HG03558 (cell line): ENCODE data around the gene STK25.

Experiments used
- ATAC-seq: cut with Tn5 transposase; IDR thresholded peaks from one replicate; pipeline ENCODE4 v1.9.1; 2021; ENCODE audit warnings: moderate number of reproducible peaks; ENCODE audit not compliant: unreplicated experiment; ENCODE audit errors: extremely low read depth

Gene STK25

DNA sequence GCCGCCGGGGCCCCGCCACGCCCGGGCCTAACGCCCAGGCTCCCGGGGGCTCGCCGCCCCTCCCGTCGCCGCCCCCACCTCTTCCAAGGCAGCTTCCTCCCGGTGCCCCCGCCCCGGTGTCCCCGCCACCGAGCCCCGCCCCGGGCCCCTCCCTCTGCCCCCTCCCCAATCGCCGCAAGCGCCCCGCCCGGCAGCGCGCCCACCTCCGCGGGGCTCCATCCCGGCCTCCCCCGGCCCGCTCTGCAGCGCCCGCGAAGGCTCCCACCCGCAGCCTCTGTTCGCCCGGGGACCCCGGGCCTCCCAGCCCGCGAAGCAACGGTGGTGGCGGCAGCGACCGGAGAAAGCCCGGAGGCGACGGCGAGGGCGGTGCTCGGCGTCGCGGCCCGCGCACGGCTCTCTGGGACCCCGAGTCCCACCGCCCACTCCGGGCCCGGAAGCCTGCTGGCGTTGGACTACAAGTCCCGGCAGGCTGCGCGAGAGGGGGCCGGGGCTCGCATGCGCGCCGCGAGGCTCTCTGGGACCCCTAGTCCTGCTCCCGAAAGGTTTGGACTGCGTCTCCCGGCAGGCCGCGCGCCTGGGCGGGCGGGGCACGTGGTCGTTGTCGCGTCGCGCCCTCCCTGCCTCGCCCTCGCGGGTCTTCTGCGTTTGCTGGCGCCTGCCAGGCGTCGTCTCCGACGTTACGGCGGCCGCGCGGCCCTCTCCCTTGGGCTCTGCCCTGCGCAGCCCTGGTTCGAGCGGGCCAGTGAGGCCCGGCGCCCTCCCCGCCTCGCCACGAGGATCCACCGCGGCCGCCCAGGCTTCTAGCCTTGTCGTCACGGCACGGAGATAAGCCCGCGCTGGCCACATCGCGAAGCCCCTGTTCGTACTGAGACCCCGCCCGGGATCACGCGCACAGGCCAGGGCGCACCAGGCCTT lies at the start of gene STK25:
STK25 (minus strand) TSS at position 345 of the 915 bp plus-strand sequence. CDS start 549 bp downstream, outside the sequence.
- peak; percentile 82 for ATAC-seq

GRCh38 chr2:241556746-241557145 lies 48.4 kb upstream of the STK25 start:
- ATAC-seq: no peak

- no peak for ATAC-seq
Measured at GRCh38 chr2:241555711-241556110, 47.3 kb upstream of the STK25 start.

- ATAC-seq: no peak
Measured at GRCh38 chr2:241554610-241555322, 46.4 kb upstream of the STK25 start.

DNA sequence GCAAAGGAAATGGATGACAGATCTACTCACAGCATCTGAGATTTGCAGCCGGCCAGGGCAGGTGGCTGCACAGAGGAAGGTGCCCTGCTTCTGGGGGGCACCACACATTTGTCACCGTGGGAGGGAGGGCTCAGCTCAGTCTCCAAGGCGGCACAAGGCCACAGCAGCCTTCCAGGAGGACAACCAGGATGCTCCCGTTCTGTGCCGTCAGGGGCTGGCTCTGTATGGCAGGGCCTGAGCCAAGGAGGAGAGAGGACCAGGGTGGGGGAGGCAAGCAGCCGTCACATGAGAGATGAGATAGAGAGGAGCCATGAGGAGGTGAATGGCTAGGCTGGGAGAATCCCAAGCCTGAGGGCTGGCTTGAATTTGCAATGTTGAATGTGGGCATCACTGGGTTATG lies 45.6 kb upstream of the STK25 start:
- ATAC-seq: no peak

DNA sequence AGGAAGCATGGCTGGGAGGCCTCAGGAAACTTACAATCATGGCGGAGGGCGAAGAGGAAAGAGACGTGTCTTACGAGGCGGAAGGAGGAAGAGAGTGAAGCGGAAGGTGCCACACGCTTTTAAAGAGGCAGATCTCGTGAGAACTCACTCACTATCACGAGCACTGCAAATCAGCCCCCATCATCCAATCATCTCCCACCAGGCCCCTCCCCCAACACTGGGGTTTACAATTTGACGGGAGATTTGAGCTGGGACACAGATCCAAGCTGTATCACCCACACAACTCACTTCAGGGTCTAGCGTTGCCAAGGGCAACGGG lies 45.1 kb upstream of the STK25 start:
- no peak for ATAC-seq

DNA sequence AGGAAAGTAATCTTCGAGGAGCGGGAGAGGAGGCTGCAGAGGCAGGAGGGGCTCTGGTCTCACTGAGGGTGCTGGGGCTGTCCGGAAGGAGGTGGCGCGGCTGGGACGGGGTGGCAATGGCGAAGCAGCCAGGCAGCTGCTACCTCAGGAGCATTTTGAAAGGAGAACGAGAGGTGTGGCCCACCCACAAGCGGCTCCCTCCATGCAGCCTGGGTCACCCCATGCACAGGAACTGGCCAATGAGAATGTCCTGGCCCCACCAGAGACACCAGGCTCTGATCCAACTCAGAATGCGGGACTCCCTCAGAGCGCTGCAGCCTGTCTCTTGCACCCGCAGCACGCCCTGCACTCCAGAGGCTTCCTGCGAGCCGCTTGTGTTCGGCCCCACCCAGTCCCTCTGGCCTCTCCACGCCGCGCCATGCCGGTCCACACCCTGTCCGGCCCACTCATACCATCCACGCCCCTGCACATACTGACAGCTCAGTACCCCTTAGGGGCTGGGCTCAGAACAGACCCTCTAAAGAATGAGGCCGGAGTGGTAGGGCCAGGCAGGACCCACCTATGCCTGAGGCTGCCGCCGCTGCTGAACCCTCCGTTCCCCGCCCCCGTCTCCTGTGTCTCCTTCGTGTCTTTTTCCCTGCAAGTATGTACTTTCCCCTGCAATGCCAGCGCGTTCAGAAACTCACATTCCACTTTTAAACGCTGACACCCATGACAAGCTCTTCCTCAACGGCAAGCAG lies 43.8 kb upstream of the STK25 start:
- ATAC-seq: no peak

- ATAC-seq: no peak
Measured at GRCh38 chr2:241551599-241551997, 43.2 kb upstream of the STK25 start.

- no peak for ATAC-seq
Measured at GRCh38 chr2:241550616-241551580, 42.5 kb upstream of the STK25 start.

- no peak for ATAC-seq
Measured at GRCh38 chr2:241548451-241548835, 40.1 kb upstream of the STK25 start.

- no peak for ATAC-seq
Measured at GRCh38 chr2:241547781-241548450, 39.5 kb upstream of the STK25 start.

DNA sequence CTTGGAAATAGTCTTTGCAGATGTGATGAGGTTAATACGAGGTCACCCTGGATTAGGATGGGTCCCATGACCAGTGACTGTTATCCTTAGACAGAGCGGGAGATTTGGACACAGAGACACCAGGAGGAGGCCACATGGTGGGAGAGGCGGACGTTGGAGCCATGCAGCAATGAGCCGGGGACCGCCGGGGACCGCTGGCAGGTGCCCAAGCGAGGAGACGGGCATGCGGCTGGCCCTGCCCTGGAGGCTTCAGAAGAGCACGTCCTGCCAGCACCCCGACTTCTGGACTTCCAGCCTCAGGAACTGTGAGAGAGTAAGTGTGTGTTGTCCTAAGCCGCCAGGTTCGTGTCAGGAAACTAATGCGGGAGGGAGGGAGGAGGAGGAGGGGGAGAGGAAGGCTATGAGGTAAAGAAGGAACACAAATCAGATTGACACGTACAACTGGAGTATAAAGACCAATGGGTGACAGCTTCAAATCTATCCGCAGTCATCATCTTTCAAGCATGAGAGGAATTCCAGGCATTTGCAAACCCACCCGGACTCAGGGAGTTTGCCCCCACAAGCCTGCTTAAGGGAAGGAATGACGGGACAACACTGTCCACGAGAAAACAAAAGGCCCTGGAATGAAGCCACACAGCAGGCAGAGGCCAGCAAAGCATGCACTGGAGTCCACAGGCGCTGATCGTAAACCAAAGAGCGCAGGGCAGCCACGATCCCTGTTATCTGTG lies 38.6 kb upstream of the STK25 start:
- no peak for ATAC-seq

DNA sequence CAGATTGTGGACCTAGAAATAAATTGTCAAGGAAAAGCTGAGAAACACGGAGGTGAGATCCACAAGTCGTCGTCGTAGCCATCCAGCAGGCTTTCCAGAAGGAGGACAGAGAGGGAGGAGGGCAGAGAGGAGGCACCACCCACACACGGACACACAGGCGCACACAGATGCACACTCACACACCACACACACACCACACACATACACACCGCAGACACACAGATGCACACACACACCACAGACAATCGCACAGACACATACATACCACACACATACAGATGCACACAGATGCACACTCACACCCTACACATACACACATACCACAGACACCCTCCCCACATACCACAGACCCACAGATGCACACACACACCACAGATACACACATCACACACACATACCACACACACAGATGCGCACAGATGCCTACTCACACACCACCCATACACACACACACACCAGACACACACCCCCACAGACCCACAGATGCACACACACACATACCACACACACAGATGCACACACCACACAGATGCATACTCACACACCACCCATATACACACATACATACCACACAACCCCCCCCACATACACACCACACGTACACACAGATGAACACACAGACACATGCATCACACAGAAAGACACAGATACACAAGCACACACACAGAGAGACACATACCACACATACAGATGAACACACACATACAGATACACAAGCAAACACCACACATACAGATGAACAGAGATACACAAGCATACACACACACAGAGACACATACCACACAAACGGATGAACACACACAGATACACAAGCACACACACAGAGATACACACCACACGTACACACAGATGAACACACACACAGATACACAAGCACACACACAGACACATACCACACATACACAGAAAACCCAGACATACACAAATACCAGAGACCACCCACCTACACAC lies 37.4 kb upstream of the STK25 start:
- ATAC-seq: no peak

DNA sequence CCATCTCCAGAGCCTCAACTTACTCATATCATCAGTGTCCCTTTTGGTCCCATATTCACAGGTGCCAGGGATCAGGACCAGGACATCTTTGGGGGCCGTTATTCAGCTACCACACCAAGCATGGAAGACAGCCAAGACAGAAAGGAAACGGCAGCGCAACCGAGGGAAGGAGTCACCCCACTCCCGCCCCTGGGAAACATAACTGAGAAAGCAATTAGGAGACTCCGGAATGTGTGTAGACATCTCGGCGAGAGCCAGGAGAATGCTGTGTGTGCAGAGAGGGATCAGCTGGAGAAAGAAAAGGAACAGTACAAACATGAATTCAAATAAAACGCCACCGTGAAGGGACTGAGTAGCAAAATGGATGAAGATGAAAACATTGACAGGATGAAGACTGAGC lies 36.7 kb upstream of the STK25 start:
- no peak for ATAC-seq

GRCh38 chr2:241542278-241542605 lies 33.9 kb upstream of the STK25 start:
- ATAC-seq: no peak

DNA sequence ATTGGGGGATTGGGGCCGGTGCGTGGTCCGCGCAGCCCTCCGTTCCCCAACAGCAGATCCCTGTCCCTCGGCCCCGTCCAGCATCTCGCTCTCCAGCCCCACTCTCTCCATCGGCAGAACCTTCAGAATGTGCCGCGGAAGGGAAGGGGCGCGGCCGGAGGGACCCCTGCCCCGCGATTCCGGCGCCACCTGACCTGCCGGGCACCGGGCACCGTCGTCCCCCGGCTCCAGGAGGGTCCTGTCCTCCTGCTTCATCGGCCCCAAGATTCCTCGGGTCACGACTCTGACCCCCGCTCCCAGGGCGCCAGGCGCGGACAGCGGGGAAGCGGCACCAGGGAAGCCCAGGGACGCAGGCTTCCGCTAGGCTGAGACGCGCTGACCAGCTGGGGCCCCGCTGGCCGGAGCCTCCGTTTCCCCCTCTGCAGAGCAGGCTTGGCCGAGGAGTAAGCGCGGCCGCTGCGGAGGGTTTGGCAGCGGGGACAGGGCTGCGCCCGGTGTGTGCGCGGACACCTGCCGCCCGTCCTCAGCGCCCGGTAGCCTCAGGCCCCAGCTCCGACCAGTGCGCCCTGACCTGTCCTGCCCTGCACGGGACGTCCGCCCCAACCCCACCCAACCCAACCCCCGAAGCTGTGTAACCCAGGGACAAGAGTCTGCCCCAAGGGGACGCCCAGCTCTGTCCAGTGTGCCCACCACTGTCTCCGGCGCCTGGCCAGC lies 33.3 kb upstream of the STK25 start:
- ATAC-seq: no peak
